22Rv1 (cell line): ENCODE results near the gene LRIG1.

Experiments
- H3K27ac ChIP-seq: fragments of 450-650 bp; 2 replicates; pipeline ENCODE4 v1.5.1; 2017
- CTCF ChIP-seq: fragments of 450-650 bp; IDR thresholded peaks from 2 replicates; pipeline ENCODE4 v1.5.1; 2017; ENCODE audit warnings: mild to moderate bottlenecking
- ZFX ChIP-seq: fragments of 450-650 bp; IDR thresholded peaks from 2 replicates; pipeline ENCODE4 v1.6.1; 2017; ENCODE audit warnings: antibody characterized with exemption, borderline replicate concordance

Gene LRIG1

GRCh38 chr3:66520724-66521123 is 19.9 kb upstream of the LRIG1 start:
- H3K27ac ChIP-seq: no peak overlapping the region
- TF ChIP-seq ZFX (no peak), CTCF (no peak)

- no peak for TF ChIP-seq ZFX
- TF ChIP-seq CTCF: no peak
- no peak overlapping the region for H3K27ac ChIP-seq
Observed at GRCh38 chr3:66518644-66519043, 17.8 kb upstream of the LRIG1 start.

- TF ChIP-seq CTCF: no peak
- no peak for TF ChIP-seq ZFX
- no peak overlapping the region for H3K27ac ChIP-seq
Observed at GRCh38 chr3:66518126-66518525, 17.3 kb upstream of the LRIG1 start.

GRCh38 chr3:66517241-66517640 is 16.4 kb upstream of the LRIG1 start:
- TF ChIP-seq ZFX (no peak), CTCF (no peak)
- H3K27ac ChIP-seq: no peak overlapping the region

GRCh38 chr3:66508461-66508860 is 7.6 kb upstream of the LRIG1 start:
- TF ChIP-seq ZFX (no peak), CTCF (no peak)
- H3K27ac ChIP-seq: no peak overlapping the region

GRCh38 chr3:66507423-66508260 is 6.8 kb upstream of the LRIG1 start:
- TF ChIP-seq ZFX (no peak), CTCF (no peak)
- H3K27ac ChIP-seq: no peak overlapping the region

GRCh38 chr3:66506154-66506553 is 5.3 kb upstream of the LRIG1 start:
- TF ChIP-seq CTCF: no peak
- H3K27ac ChIP-seq: no peak overlapping the region
